Measurements from ENCODE around the gene MRTFA.

Gene MRTFA

DNA sequence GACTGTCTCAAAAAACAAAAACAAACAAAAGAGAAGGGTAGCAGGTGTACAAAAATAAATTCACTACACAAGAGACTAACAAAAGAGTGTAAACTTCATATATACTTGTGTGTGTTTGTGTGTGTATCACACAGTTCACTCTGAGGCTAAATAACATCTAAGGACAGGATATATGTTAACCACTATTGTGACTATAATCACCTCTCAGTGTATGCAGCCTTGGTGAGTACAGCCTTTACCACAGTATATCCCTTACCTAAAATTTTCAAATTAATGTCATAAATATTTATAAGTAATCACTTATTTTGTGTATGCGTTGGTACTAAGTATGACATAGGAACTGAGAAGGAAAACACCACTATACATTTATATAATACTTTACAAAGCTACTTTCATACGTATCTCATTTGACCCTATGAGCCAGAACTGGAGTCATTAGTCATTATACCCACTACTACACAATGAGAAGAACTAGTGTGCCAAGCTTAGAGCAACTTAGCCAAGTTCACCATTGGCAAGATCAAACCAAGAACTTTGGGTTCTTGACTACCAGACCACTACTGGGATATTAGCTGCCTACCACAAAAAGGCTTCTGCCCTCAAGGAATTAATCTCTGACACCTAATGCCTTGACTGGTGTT, 149.4 kb downstream of the MRTFA start:
- ChIA-PET CTCF (interaction anchor here (0.5 kb wide), 1 partner anchor 184 kb away, joined by 3 read pairs; no protein-coding TSS in a partner anchor), POLR2A (ENCODE audit: low non-redundant PET) (no interaction called here)
- TF ChIP-seq, protein P1, sequence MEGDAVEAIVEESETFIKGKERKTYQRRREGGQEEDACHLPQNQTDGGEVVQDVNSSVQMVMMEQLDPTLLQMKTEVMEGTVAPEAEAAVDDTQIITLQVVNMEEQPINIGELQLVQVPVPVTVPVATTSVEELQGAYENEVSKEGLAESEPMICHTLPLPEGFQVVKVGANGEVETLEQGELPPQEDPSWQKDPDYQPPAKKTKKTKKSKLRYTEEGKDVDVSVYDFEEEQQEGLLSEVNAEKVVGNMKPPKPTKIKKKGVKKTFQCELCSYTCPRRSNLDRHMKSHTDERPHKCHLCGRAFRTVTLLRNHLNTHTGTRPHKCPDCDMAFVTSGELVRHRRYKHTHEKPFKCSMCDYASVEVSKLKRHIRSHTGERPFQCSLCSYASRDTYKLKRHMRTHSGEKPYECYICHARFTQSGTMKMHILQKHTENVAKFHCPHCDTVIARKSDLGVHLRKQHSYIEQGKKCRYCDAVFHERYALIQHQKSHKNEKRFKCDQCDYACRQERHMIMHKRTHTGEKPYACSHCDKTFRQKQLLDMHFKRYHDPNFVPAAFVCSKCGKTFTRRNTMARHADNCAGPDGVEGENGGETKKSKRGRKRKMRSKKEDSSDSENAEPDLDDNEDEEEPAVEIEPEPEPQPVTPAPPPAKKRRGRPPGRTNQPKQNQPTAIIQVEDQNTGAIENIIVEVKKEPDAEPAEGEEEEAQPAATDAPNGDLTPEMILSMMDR (conservative IDR thresholded peaks at IDR 0.05; ENCODE audit: low read depth): no peak
- no peak for DNase-seq (ENCODE audit: low spot score)
- peak overlapping the region; percentile 99 for H3K27ac ChIP-seq

- peak overlapping the region; percentile 99 for H3K27ac ChIP-seq
- TF ChIP-seq, protein P1 (conservative IDR thresholded peaks at IDR 0.05; ENCODE audit: low read depth): no peak
- peak; percentile 46 for DNase-seq (ENCODE audit: low spot score)
- POLR2A ChIA-PET (ENCODE audit: low non-redundant PET): interaction anchor here (1.0 kb wide), 1 partner anchor 151 kb away, joined by 3 read pairs; the partner anchor contains the start of gene MRTFA
- CTCF ChIA-PET: no interaction called here
Observed at GRCh38 chr22:40485813-40486667, 150.5 kb downstream of the MRTFA start.

DNA sequence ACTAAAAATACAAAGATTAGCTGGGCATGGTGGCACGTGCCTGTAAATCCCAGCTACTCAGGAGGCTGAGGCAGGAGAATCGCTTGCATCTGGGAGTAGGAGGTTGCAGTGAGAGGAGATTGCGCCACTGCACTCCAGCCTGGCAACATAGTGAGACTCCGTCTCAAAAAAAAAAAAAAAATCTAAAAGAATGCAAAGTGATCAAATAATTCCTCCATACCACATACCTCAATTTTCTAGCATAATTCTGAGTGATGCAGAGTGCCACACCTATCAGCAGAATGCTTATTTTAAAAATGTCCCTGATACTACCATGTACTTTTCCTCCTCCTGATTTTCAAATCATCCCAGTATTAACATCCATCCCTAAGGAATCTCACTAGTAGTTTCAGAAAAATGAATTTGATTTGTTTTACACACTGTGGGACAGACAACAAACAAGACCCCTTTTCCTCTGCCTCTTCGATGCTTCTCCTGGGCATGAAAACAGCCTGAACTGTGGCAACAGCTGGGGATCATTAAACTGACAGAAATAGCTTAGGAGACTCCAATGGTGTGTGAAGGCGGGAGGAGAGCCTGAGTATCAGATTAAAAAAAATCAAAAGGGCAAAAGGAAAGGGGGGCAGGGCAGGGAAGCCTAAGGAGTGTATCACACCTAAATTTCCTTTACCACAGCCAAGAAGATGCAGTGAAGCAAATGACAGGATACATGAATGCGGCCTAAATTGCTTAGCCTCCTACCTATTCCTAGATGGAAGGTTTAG, 151.4 kb downstream of the MRTFA start:
- TF ChIP-seq, protein P1 (conservative IDR thresholded peaks at IDR 0.05; ENCODE audit: low read depth): no peak
- no peak for DNase-seq (ENCODE audit: low spot score)
- ChIA-PET CTCF (no interaction called here), POLR2A (ENCODE audit: low non-redundant PET) (interaction anchor here (0.6 kb wide), 1 partner anchor 155 kb away, joined by 3 read pairs; no protein-coding TSS in a partner anchor)
- peak overlapping the region; percentile 99 for H3K27ac ChIP-seq

DNA sequence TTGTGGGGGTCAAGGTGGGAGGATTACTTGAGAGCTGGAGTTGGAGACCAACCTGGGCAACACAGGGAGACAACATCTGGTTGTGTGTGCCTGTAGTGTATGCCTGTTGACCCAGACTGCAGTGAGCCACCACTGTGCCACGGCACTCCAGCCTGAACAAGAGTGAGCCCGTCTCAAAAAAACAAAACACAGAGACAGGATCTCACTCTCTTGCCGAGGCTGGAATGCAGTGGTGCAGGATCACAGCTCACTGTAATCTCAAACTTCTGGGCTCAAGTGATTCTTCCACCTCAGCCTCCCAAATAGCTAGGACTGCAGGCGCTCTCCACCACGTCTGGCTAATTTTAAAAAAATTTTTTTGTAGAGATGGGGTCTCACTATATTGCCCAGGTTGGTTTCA, 153.6 kb downstream of the MRTFA start:
- ChIA-PET POLR2A (ENCODE audit: low non-redundant PET) (no interaction called here), CTCF (interaction anchor here (0.6 to 0.7 kb wide), 2 partner anchors 14 to 82 kb away, joined by 3 read pairs; no protein-coding TSS in a partner anchor)
- DNase-seq (ENCODE audit: low spot score): no peak
- TF ChIP-seq, protein P1 (conservative IDR thresholded peaks at IDR 0.05; ENCODE audit: low read depth): no peak
- peak overlapping the region; percentile 89 for H3K27ac ChIP-seq

- ChIA-PET POLR2A (ENCODE audit: low non-redundant PET) (interaction anchor here (0.7 kb wide), 1 partner anchor 160 kb away, joined by 5 read pairs; no protein-coding TSS in a partner anchor), CTCF (interaction anchor here (0.6 kb wide), 1 partner anchor 10 kb away, joined by 3 read pairs; no protein-coding TSS in a partner anchor)
- DNase-seq (ENCODE audit: low spot score): peak; percentile 21
- peak overlapping the region; percentile 89 for H3K27ac ChIP-seq
- TF ChIP-seq, protein P1 (conservative IDR thresholded peaks at IDR 0.05; ENCODE audit: low read depth): no peak
Observed at GRCh38 chr22:40482391-40482790, 154.1 kb downstream of the MRTFA start.

DNA sequence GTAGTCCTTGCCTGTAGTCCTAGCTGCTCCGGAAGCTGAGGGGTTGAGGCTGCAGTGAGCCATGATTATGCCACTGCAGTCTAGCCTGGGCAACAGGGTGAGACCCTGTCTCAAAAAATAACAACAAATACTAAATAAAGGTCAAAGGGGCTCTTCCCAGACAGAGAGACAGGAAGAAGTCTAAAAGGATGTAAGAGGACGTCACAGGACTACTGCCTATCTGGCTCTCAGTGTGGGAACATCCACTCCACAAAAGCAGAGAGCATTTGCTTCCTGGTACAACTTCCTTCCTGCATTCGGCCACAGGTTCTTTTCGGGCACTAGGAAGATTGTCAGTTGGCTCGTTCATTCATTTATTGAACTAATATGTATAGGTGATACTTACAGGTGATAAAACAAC, 155.5 kb downstream of the MRTFA start:
- peak overlapping the region; percentile 49 for H3K27ac ChIP-seq
- TF ChIP-seq, protein P1 (conservative IDR thresholded peaks at IDR 0.05; ENCODE audit: low read depth): no peak
- ChIA-PET CTCF (no interaction called here), POLR2A (ENCODE audit: low non-redundant PET) (no interaction called here)
- DNase-seq (ENCODE audit: low spot score): no peak
